Colonic mucosa (tissue), 4 donors: ENCODE results near the gene ATP9B. TPM values are rescaled to one million over a fixed set of nuclear protein-coding genes. Genes with fewer than 3 reads are reported as not detected.

Experiments
- DNase-seq: peaks from one replicate; pipeline ENCODE4 v3.0.0-alpha.2; 2020
- H3K27ac ChIP-seq: fragments of 200-600 bp; one replicate; pipeline ENCODE4 v1.8.0; 2021
- H3K27me3 ChIP-seq: fragments of 200-600 bp; one replicate; pipeline ENCODE4 v1.8.0; 2021
- H3K36me3 ChIP-seq: fragments of 200-600 bp; one replicate; pipeline ENCODE4 v1.8.0; 2021
- H3K4me1 ChIP-seq: fragments of 200-600 bp; one replicate; pipeline ENCODE4 v1.8.0; 2021; ENCODE audit warnings: mild to moderate bottlenecking
- H3K4me3 ChIP-seq: fragments of 200-600 bp; one replicate; pipeline ENCODE4 v1.8.0; 2021
- H3K9ac ChIP-seq, 2 donors: one replicate each; pipeline ENCODE4 v1.7.0; 2013; ENCODE audit warnings: control low read depth in 2 of 2, low read depth in 2 of 2, low read length in 2 of 2
- H3K9me3 ChIP-seq: fragments of 200-600 bp; one replicate; pipeline ENCODE4 v1.8.0; 2021
- CTCF ChIP-seq: fragments of 200-600 bp; IDR thresholded peaks from one replicate; pipeline ENCODE4 v1.8.0; 2022; ENCODE audit warnings: antibody characterized with exemption, mild to moderate bottlenecking
- intact Hi-C: fragments of 100-400 bp; cut with DNase I; formaldehyde crosslinking; loops from one replicate; pipeline ENCODE4 v1.14.1; 2022
- total RNA-seq, 2 donors: library from RNA; stranded (reverse); fragmentation: NEBNext Ultra II Directional in 1 of 2; extraction: Animal tissue kit (Norgen Biotek cat#: 25700) in 1 of 2; gene quantifications; one replicate each; pipeline ENCODE4 v1.2.1, GENCODE V29; 2021
- donor health status: healthy.
- donor health status: DM: no; HTN: no; CAD: no.
- donor health status: DM: no; HTN: no; CAD: no.

ATP9B gene
- total RNA-seq, 2 donors from 2014 or later, result 20.4 to 30.3 TPM

GRCh38 chr18:79300413-79300812 lies 231.2 kb downstream of the ATP9B start:
- Histone ChIP-seq H3K4me1 (no peaks in the 10 kb centered on the region), H3K27me3 (no peaks in the 10 kb centered on the region), H3K9ac (no peak overlapping the region), H3K27ac (no peak overlapping the region), H3K9me3 (no peaks in the 10 kb centered on the region), H3K36me3 (no peaks in the 10 kb centered on the region), H3K4me3 (no peak overlapping the region)
- no peak for DNase-seq
- no peak for TF ChIP-seq CTCF
- intact Hi-C loops, result no loop called here

DNA sequence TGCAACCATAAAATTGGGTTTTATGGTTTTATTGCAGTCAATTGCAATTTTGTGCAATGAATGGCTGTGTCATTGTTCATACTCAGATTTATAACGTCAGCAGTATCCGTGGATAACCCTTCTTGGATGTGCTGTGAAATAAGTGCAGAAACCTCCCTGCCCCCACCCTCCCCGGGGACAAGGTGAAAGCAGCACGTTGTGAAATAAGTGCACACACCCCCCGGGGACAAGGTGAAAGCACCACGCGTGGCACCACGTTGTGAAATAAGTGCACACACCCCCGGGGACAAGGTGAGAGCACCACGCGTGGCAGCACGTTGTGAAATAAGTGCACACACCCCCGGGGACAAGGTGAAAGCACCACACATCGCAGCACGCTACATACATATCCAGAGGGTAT lies 232.9 kb downstream of the ATP9B start:
- DNase-seq, result peak; percentile 75
- Histone ChIP-seq H3K9ac (no peak overlapping the region), H3K9me3 (no peaks in the 10 kb centered on the region), H3K27me3 (no peaks in the 10 kb centered on the region), H3K27ac (no peak overlapping the region), H3K4me1 (no peaks in the 10 kb centered on the region), H3K36me3 (peaks cover 3% of the 10 kb centered on the region), H3K4me3 (no peak overlapping the region)
- intact Hi-C loops, result no loop called here
- TF ChIP-seq CTCF, result no peak

DNA sequence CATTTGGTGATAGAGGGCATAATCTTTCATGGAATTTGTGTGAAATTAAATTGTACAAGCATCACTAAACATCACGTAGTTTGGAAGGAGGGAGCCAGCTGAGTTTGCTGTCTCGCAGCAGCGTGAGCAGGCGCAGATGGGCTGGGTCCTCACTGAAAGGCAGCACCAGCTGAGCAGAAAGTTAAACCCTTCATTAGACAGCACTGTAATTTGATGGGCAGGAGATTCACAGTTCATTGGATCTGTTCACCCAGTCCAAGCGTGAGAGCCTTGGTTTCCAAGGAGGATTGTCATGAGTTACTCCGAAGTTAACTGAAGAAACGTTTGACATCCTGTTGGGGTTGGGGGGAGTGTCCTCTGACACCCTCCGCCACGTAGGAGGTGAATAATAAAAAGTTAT lies 236.7 kb downstream of the ATP9B start:
- intact Hi-C loops, result no loop called here
- H3K9ac ChIP-seq, result no peak overlapping the region
- peaks cover 3% of the 10 kb centered on the region for H3K36me3 ChIP-seq
- H3K4me3 ChIP-seq, result no peak overlapping the region
- no peak overlapping the region for H3K27ac ChIP-seq
- DNase-seq, result no peak
- no peaks in the 10 kb centered on the region for H3K4me1 ChIP-seq
- no peaks in the 10 kb centered on the region for H3K9me3 ChIP-seq
- H3K27me3 ChIP-seq, result no peaks in the 10 kb centered on the region
- no peak for TF ChIP-seq CTCF

DNA sequence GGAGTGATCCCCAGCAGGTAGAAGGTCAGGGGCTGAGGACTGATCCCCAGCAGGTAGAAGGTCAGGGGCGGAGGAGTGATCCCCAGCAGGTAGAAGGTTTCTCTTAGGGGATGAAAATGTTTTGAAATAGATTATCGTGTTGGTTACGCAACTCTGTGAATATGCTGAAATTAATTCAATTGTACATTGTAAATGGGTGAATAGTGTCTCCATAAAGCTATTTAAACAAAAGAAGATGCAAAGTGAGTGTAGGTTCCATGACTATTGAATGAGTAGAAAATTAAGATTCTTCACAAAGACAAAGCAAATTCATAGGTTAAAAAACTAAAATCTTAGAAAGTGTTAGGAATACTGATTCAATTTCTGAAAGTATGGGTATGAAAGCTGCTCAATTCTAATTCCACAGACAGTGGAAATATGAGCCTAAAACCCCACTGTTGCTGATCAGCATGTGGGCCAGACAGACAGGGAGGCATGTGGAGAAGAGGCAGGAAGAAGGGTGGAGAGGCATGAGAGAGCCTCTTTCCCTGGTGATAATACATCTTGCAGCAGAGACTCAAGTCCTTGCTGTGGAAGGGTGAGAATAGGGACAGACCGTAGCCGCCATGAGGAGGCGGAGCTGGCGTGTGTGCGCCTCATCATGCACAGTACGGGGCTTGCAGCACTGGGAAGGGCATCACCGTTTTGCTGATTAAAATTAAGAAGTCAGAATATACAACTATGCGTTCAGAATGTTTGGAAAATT lies 240.6 kb downstream of the ATP9B start:
- no peak for TF ChIP-seq CTCF
- no peak overlapping the region for H3K27ac ChIP-seq
- H3K9ac ChIP-seq, result no peak overlapping the region
- no peaks in the 10 kb centered on the region for H3K27me3 ChIP-seq
- H3K9me3 ChIP-seq, result no peaks in the 10 kb centered on the region
- DNase-seq, result no peak
- intact Hi-C loops, result no loop called here
- H3K36me3 ChIP-seq, result peaks cover 3% of the 10 kb centered on the region
- H3K4me3 ChIP-seq, result no peak overlapping the region
- H3K4me1 ChIP-seq, result no peaks in the 10 kb centered on the region

- H3K36me3 ChIP-seq, result no peaks in the 10 kb centered on the region
- H3K9ac ChIP-seq, result no peak overlapping the region
- H3K4me3 ChIP-seq, result no peak overlapping the region
- H3K9me3 ChIP-seq, result no peaks in the 10 kb centered on the region
- no peaks in the 10 kb centered on the region for H3K4me1 ChIP-seq
- no peak overlapping the region for H3K27ac ChIP-seq
- DNase-seq, result no peak
- TF ChIP-seq CTCF, result no peak
- no peaks in the 10 kb centered on the region for H3K27me3 ChIP-seq
- intact Hi-C loops, result no loop called here
These were observed 245.7 kb downstream of the ATP9B start for GRCh38 chr18:79314838-79315388.
